Measurements from ENCODE around the gene ANKRD9.

The ANKRD9 gene

GRCh38 chr14:102513899-102514772 lies 4.6 kb upstream of the ANKRD9 start:
- no peak for DNase-seq (ENCODE audit: low spot score)

GRCh38 chr14:102512793-102513300 lies 3.3 kb upstream of the ANKRD9 start:
- DNase-seq (ENCODE audit: low spot score), result no peak

- DNase-seq (ENCODE audit: low spot score), result no peak
Measured at GRCh38 chr14:102511538-102511937, 2.0 kb upstream of the ANKRD9 start.

GRCh38 chr14:102510616-102511520 lies 1.3 kb upstream of the ANKRD9 start:
- DNase-seq (ENCODE audit: low spot score), result no peak

- DNase-seq (ENCODE audit: low spot score), result no peak
Measured at GRCh38 chr14:102508774-102509745, 516 bp downstream of the ANKRD9 start.

GRCh38 chr14:102508410-102508773 lies 1.2 kb downstream of the ANKRD9 start:
- DNase-seq (ENCODE audit: low spot score), result no peak

GRCh38 chr14:102507857-102508312 lies 1.7 kb downstream of the ANKRD9 start:
- no peak for DNase-seq (ENCODE audit: low spot score)

- no peak for DNase-seq (ENCODE audit: low spot score)
Measured at GRCh38 chr14:102507081-102507856, 2.3 kb downstream of the ANKRD9 start.

GRCh38 chr14:102506626-102506925 lies 3.0 kb downstream of the ANKRD9 start:
- DNase-seq (ENCODE audit: low spot score), result no peak

GRCh38 chr14:102505775-102506625 lies 3.6 kb downstream of the ANKRD9 start:
- DNase-seq (ENCODE audit: low spot score), result no peak

- no peak for DNase-seq (ENCODE audit: low spot score)
Measured at GRCh38 chr14:102505000-102505619, 4.5 kb downstream of the ANKRD9 start.

- no peak for DNase-seq (ENCODE audit: low spot score)
Measured at GRCh38 chr14:102504328-102504999, 5.1 kb downstream of the ANKRD9 start.

- no peak for DNase-seq (ENCODE audit: low spot score)
Measured at GRCh38 chr14:102503641-102504327, 5.8 kb downstream of the ANKRD9 start.

- DNase-seq (ENCODE audit: low spot score), result no peak
Measured at GRCh38 chr14:102502571-102502970, 7.0 kb downstream of the ANKRD9 start.

GRCh38 chr14:102501751-102502315 lies 7.7 kb downstream of the ANKRD9 start:
- no peak for DNase-seq (ENCODE audit: low spot score)

- no peak for DNase-seq (ENCODE audit: low spot score)
Measured at GRCh38 chr14:102500713-102501112, 8.9 kb downstream of the ANKRD9 start.

GRCh38 chr14:102500158-102500662 lies 9.4 kb downstream of the ANKRD9 start:
- peak; percentile 40 for DNase-seq (ENCODE audit: low spot score)

All from globus pallidus (tissue), 1 donor.